ENCODE measurements around the gene JAK2.
"Not testable (repeated sequence)": the region's sequence is repeated elsewhere in the genome, so short reads cannot be mapped to it uniquely, and the experiment has no call there.

JAK2 gene

GRCh38 chr9:5041390-5042115 is 56.5 kb downstream of the JAK2 start:
- DNase-seq (ENCODE audit: low read depth) = no peak

DNA sequence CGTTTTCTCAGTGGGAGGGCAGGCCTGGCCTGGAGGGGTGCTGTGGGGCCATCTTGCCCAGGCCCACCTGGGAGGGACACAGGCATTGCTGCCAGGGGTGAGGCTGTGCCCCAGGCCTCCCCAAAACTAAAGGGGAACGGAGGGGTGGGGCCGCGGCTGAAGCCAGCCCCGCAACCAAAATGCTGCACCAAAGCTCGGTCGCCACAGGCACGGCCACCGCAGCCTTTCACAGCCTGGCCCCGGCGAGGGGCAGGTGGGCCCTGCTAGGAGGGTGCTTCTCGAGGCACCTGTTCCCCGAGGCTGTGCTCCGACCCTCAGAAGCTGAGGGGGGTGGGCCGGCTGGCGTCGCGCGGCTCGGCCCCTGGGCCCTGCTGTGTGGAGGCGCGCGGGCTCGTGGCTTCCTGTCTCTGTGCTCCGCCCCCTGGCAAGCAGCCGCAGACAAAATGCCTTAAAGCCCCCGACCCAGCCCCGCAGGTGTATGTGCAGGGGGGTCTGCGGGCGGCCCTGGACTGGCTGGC is 57.6 kb downstream of the JAK2 start:
- DNase-seq (ENCODE audit: low read depth) = no peak

DNA sequence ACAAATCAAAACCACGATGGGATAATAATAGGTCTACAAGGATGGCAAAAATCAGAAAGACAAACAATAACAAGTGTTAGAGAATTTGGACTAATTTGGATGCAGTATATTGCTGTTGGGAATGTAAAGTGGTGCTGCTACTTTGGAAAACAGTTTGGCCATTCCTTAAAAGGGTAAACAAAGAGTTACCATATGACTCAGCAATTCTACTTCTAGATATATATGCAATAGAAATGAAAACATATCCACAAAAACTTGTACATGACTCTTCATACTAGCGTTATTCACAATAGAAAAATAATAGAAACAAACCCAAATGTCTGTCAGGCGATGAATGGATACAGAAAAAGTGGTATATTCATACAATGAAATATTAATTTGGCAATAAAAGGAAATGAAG is 58.3 kb downstream of the JAK2 start:
- DNase-seq (ENCODE audit: low read depth) = no peak

- no peak for DNase-seq (ENCODE audit: low read depth)
These were observed 59.1 kb downstream of the JAK2 start for GRCh38 chr9:5044160-5044559.

DNA sequence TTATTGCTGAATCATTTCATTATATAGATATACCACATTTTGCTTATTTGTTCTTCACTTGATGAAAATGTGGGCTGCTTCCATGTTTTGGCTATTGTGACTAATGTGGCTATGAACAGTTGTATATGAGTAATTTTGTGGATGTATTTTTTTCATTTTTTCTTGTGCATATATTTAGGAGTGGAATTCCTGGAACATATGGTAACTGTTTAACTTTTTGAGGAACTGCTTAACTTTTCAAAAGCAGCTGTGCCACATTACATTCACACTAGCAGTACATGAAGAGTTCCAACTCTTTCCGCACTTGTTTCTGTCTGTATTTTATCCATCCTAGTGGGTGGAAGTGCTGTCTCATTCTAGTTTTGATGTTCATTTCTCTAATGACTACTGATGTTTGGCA is 67.8 kb downstream of the JAK2 start:
- no peak for DNase-seq (ENCODE audit: low read depth)

DNA sequence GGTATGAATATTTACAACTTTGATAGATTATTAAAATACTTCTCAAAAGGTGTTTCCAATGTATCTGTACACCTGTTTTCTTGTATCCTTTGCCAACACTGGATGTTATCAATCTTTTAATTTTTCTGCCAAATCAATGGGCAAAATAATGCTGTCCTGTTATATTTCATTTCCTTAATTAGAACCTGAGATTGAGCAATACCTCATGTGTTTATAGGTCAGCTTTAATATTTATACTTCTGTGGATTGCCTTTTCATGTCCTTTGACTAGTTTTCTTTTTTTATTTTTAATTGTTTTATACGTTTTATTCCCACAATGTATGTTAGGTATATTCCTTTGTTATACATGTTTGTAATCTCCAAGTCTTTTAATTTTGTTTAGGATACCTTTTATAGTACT is 77.6 kb downstream of the JAK2 start:
- no peak for DNase-seq (ENCODE audit: low read depth)

GRCh38 chr9:5072871-5073270 is 87.8 kb downstream of the JAK2 start:
- DNase-seq (ENCODE audit: low read depth) = no peak

- DNase-seq (ENCODE audit: low read depth) = no peak
These were observed 88.6 kb downstream of the JAK2 start for GRCh38 chr9:5073701-5074100.

- DNase-seq (ENCODE audit: low read depth) = no peak
These were observed 100.9 kb downstream of the JAK2 start for GRCh38 chr9:5085993-5086392.

DNA sequence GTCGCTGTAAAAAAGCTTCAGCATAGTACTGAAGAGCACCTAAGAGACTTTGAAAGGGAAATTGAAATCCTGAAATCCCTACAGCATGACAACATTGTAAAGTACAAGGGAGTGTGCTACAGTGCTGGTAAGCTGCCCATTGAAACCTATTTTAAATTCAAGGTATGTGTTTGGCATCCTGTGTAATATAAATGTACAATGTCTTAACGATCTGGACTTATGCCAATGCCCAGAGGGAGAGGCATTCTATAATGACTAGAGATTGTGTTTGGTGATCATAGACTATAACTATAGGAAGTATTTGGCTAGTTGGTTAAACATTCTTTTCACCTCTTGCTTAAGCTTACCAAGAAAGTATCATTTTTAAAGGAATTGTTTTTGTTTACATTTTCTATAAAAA is 104.7 kb downstream of the JAK2 start:
- DNase-seq (ENCODE audit: low read depth) = no peak

GRCh38 chr9:5095795-5096194 is 110.7 kb downstream of the JAK2 start:
- DNase-seq (ENCODE audit: low read depth) = no peak

DNA sequence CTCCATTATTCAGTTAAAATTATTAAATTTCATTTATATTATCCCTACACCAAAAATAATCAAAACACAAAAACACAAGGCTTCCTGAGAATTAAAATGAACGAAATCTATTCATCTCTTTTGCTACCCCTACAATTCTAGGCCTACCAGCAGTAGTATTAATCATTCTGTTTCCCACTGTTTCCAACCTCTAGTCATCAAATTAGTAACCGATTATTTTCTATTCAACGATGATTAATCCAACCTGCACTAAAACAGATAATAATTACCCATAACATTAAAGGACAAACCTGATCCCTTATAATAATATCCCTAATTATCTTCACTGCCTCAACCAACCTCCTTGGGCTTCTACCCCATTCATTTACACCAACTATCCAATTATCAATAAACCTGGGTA is 114.4 kb downstream of the JAK2 start:
- DNase-seq (ENCODE audit: low read depth) = no peak

GRCh38 chr9:5101127-5101526 is 116.1 kb downstream of the JAK2 start:
- DNase-seq (ENCODE audit: low read depth) = not testable (repeated sequence)

DNA sequence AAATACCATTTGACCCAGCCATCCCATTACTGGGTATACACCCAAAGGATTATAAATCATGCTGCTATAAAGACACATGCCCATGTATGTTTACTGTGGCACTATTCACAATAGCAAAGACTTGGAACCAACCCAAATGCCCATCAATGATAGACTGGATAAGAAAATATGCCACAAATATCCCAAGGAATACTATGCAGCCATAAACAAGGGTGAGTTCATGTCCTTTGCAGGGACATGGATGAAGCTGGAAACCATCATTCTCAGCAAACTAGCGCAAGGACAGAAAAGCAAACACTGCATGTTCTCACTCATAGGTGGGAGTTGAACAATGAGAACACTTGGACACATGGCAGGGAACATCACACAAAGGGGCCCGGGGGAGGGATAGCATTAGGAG is 121.4 kb downstream of the JAK2 start:
- DNase-seq (ENCODE audit: low read depth) = not testable (repeated sequence)

DNA sequence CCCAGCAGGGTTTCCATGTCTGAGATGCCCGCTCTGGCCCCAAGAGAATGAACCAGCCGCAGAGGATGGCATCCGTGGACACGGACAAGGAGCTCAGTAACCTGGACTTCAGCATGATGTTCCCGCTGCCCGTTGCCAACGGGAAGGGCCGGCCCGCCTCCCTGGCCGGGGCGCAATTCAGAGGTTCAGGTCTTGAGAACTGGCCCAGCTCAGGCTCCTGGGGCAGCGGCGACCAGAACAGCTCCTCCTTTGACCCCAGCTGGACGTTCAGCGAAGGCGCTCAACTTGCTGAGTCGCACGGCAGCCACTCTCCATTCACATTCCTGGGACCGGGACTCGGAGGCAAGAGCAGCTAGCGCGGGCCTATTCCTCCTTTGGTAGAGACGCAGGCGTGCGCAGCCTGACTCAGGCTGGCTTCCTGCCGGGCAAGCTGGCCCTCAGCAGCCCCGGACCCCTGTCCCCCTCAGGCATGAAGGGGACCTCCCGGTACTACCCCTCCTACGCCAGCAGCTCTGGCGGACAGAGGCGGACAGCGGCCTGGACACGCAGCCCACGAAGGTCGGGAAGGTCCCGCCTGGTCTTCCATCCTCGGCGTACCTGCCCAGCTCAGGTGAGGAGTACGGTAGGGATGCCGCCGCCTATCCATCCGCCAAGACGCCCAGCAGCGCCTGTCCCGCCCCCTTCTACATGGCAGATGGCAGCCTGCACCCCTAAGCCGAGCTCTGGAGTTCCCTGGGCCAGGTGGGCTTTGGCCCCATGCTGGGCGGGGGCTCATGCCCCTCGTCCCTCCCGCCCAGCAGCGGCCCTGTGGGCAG is 126.0 kb downstream of the JAK2 start:
- no peak for DNase-seq (ENCODE audit: low read depth)

GRCh38 chr9:5111696-5112095 is 126.6 kb downstream of the JAK2 start:
- no peak for DNase-seq (ENCODE audit: low read depth)

GRCh38 chr9:5112109-5112592 is 127.1 kb downstream of the JAK2 start:
- no peak for DNase-seq (ENCODE audit: low read depth)

GRCh38 chr9:5112646-5113045 is 127.6 kb downstream of the JAK2 start:
- DNase-seq (ENCODE audit: low read depth) = no peak

DNA sequence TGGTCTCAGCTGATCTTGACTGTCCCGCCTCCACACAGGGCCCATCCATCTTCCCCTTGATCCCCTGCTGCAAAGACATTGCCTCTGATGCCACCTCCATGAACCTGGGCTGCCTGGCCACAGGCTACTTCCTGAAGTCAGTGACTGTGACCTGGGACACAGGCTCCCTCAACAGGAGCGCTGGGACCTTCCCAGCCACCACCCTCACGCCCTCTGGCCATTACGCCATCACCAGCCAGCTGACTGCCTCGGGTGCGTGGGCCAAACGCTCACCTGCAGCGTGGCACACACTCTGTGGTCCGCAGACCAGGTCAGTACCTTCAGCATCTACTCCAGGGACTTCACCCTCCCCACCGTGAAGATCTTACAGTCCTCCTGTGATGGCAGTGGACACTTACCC is 128.5 kb downstream of the JAK2 start:
- DNase-seq (ENCODE audit: low read depth) = no peak

- DNase-seq (ENCODE audit: low read depth) = no peak
These were observed 129.1 kb downstream of the JAK2 start for GRCh38 chr9:5113994-5114748.

DNA sequence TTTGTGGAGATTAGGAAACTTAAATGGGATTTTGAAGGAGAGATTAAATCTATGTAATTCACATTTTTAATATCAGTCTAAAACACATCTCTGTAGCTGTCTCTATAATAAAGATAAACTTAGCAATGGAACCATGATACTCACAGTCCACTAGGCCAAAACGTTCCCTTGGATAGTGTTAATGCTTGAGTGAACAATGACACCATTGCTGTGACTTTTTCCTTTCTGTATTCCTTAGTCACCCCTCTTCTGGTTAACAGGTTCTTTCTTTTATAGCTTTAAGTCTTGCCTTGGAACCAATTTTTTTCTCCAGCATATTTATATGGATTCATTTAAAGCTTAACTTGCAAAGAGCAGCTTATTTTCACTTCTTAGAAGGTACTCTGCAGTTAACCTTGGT is 137.0 kb downstream of the JAK2 start:
- DNase-seq (ENCODE audit: low read depth) = no peak

DNA sequence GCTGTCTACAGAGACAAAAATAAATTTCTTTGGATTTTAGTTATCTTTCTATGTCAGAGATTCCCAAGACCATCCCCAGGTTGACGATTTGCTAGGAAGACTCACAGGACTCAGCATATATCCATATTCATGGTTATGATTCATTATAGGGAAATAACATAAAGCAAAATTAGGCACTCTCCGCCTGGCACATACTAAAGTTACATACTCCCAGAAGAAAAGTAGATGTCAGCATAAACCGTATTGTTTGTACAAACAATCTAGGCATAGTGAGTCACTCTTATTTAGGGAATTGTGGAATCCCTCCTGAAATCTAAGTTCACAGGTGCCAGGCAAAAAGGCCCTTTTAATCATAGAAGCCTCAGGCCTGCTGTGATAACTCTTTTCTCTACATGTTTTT is 137.4 kb downstream of the JAK2 start:
- no peak for DNase-seq (ENCODE audit: low read depth)

DNA sequence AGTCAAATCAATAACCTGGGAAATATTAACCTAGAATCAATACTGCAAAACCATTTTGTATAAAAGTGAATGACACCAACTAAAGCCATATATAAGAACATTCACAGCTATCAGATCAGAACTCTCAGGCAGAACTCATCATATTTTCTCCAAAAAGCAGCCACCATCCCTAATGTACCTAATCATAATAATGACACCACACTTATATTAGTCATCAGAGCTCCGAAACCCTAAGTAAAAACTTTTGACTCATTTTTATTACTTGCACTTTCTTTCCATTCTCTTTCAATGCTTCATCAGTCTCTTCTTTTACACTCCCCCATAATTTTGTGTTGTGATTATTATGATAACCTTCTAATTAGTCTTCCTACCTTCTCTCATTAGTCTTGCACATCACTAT is 155.1 kb downstream of the JAK2 start:
- DNase-seq (ENCODE audit: low read depth) = no peak

Data from stimulated activated CD8-positive, alpha-beta memory T cell treated with anti-CD3 and anti-CD28 coated beads, Interleukin-4, amount 100 ng/mL, for 24 hours (primary cell).